NOMO-1 treated with dmso at 0.1 percent for 144 hours (cell line): Measurements from ENCODE around the gene PHETA1.
"Not testable (repeated sequence)": the region's sequence is repeated elsewhere in the genome, so short reads cannot be mapped to it uniquely, and the experiment has no call there.

Experiments
- DNase-seq: peaks from one replicate; lab custom pipeline; 2025; ENCODE audit not compliant: unreplicated experiment; lab: John Stamatoyannopoulos, UW

PHETA1 gene

GRCh38 chr12:111351026-111351425, 17.9 kb downstream of the PHETA1 start:
- DNase-seq = no peak

GRCh38 chr12:111349748-111350520, 19.0 kb downstream of the PHETA1 start:
- DNase-seq = no peak

GRCh38 chr12:111349101-111349747, 19.7 kb downstream of the PHETA1 start:
- no peak for DNase-seq

GRCh38 chr12:111347891-111348644, 20.8 kb downstream of the PHETA1 start:
- no peak for DNase-seq

GRCh38 chr12:111344254-111344875, 24.5 kb downstream of the PHETA1 start:
- no peak for DNase-seq

GRCh38 chr12:111343181-111343580, 25.7 kb downstream of the PHETA1 start:
- DNase-seq = no peak

- no peak for DNase-seq
Measured at GRCh38 chr12:111342376-111342775, 26.5 kb downstream of the PHETA1 start.

GRCh38 chr12:111341426-111342065, 27.3 kb downstream of the PHETA1 start:
- DNase-seq = no peak

GRCh38 chr12:111340680-111341079, 28.2 kb downstream of the PHETA1 start:
- DNase-seq = not testable (repeated sequence)

GRCh38 chr12:111340231-111340630, 28.7 kb downstream of the PHETA1 start:
- DNase-seq = no peak

- DNase-seq = no peak
Measured at GRCh38 chr12:111339321-111339938, 29.5 kb downstream of the PHETA1 start.

- DNase-seq = no peak
Measured at GRCh38 chr12:111338096-111338495, 30.8 kb downstream of the PHETA1 start.

GRCh38 chr12:111337371-111337770, 31.5 kb downstream of the PHETA1 start:
- DNase-seq = no peak

- DNase-seq = not testable (repeated sequence)
Measured at GRCh38 chr12:111336411-111336810, 32.5 kb downstream of the PHETA1 start.

GRCh38 chr12:111335811-111336210, 33.1 kb downstream of the PHETA1 start:
- no peak for DNase-seq

- DNase-seq = not testable (repeated sequence)
Measured at GRCh38 chr12:111335301-111335700, 33.6 kb downstream of the PHETA1 start.

- no peak for DNase-seq
Measured at GRCh38 chr12:111334393-111334915, 34.4 kb downstream of the PHETA1 start.

- DNase-seq = peak; percentile 23
Measured at GRCh38 chr12:111330800-111331752, 37.8 kb downstream of the PHETA1 start.

GRCh38 chr12:111328138-111328537, 40.8 kb downstream of the PHETA1 start:
- DNase-seq = no peak
